HEK293 (cell line): ENCODE results near the gene CTXN3.

ENCODE experiments used
- CTCF ChIA-PET: fragments of 350-600 bp; formaldehyde crosslinking; extraction: SDS; loops from one replicate; lab custom pipeline; 2021; ENCODE audit warnings: antibody characterized with exemption; lab: Yijun Ruan, JAX
- POLR2A ChIA-PET: fragments of 300-600 bp; formaldehyde crosslinking; extraction: SDS; loops from one replicate; lab custom pipeline; 2020; ENCODE audit warnings: antibody characterized with exemption, inconsistent platforms; lab: Yijun Ruan, JAX
- H3K27ac ChIP-seq: fragments of 200-500 bp; sonication (Bioruptor generic); 2 replicates; pipeline ENCODE4 v1.5.1; 2014; ENCODE audit warnings: low read depth, low read length, control low read depth, inconsistent platforms; ENCODE audit errors: extremely low read depth
- H3K36me3 ChIP-seq, 2 experiments: fragments of 200-500 bp in 1 of 2; sonication (Bioruptor generic) in 1 of 2; 1 replicate in 1 of 2; 2 replicates in 1 of 2; pipeline ENCODE4 v1.5.1; 2014 to 2017; ENCODE audit warnings: inconsistent platforms in 2 of 2, low read length in 2 of 2; ENCODE audit not compliant: control insufficient read depth in 2 of 2, insufficient read depth in 1 of 2
- H3K4me1 ChIP-seq: fragments of 200-500 bp; sonication (Bioruptor generic); 2 replicates; pipeline ENCODE4 v1.5.1; 2014; ENCODE audit warnings: mild to moderate bottlenecking, low read length, inconsistent platforms; ENCODE audit not compliant: control insufficient read depth, insufficient read depth
- H3K4me3 ChIP-seq: 2 replicates; pipeline ENCODE4 v1.5.1; 2011; ENCODE audit warnings: low read depth, mild to moderate bottlenecking, control low read depth, low read length, moderate library complexity
- H3K9me3 ChIP-seq: fragments of 200-500 bp; sonication (Bioruptor generic); 2 replicates; pipeline ENCODE4 v1.5.1; 2014; ENCODE audit warnings: low read depth, low read length, inconsistent platforms; ENCODE audit not compliant: control insufficient read depth, insufficient read depth
- BCL11B ChIP-seq: fragments of 450-650 bp; formaldehyde crosslinking; IDR thresholded peaks from 2 replicates; pipeline ENCODE4 v1.5.1; 2016; ENCODE audit warnings: low read depth, missing biosample characterization, missing genetic modification characterization
- KLF8 ChIP-seq: fragments of 450-650 bp; formaldehyde crosslinking; IDR thresholded peaks from 2 replicates; pipeline ENCODE4 v1.5.1; 2016; ENCODE audit warnings: missing biosample characterization, missing genetic modification characterization
- MZF1 ChIP-seq: fragments of 450-650 bp; formaldehyde crosslinking; IDR thresholded peaks from 2 replicates; pipeline ENCODE4 v1.5.1; 2017; ENCODE audit warnings: missing biosample characterization, missing genetic modification characterization, borderline replicate concordance
- RBAK ChIP-seq: fragments of 450-650 bp; formaldehyde crosslinking; IDR thresholded peaks from 2 replicates; pipeline ENCODE4 v1.5.1; 2016; ENCODE audit warnings: missing biosample characterization, missing genetic modification characterization
- ZFP3 ChIP-seq: fragments of 450-650 bp; formaldehyde crosslinking; IDR thresholded peaks from 2 replicates; pipeline ENCODE4 v1.5.1; 2016; ENCODE audit warnings: low read depth, missing biosample characterization, missing genetic modification characterization
- ZNF174 ChIP-seq: fragments of 450-650 bp; formaldehyde crosslinking; IDR thresholded peaks from 2 replicates; pipeline ENCODE4 v1.5.0; 2017; ENCODE audit warnings: missing biosample characterization, mild to moderate bottlenecking, missing genetic modification characterization
- ZNF23 ChIP-seq: fragments of 450-650 bp; formaldehyde crosslinking; IDR thresholded peaks from 2 replicates; pipeline ENCODE4 v1.5.1; 2016; ENCODE audit warnings: missing biosample characterization, missing genetic modification characterization, borderline replicate concordance
- ZNF521 ChIP-seq: fragments of 450-650 bp; formaldehyde crosslinking; IDR thresholded peaks from 2 replicates; pipeline ENCODE4 v1.5.1; 2017; ENCODE audit warnings: missing biosample characterization, mild to moderate bottlenecking, missing genetic modification characterization
- ZNF558 ChIP-seq: fragments of 450-650 bp; formaldehyde crosslinking; IDR thresholded peaks from 2 replicates; pipeline ENCODE4 v1.5.1; 2016; ENCODE audit warnings: missing biosample characterization, missing genetic modification characterization
- ZNF629 ChIP-seq: fragments of 450-650 bp; formaldehyde crosslinking; IDR thresholded peaks from 2 replicates; pipeline ENCODE4 v1.5.1; 2017; ENCODE audit warnings: missing biosample characterization, missing genetic modification characterization
- ZNF658 ChIP-seq: fragments of 450-650 bp; formaldehyde crosslinking; IDR thresholded peaks from 2 replicates; pipeline ENCODE4; 2016; ENCODE audit warnings: missing biosample characterization, missing genetic modification characterization
- ZSCAN16 ChIP-seq: fragments of 450-650 bp; formaldehyde crosslinking; IDR thresholded peaks from 2 replicates; pipeline ENCODE4 v1.5.1; 2016; ENCODE audit warnings: missing biosample characterization, missing genetic modification characterization
- TF ChIP-seq, protein P1 (sequence below): fragments of 450-650 bp; formaldehyde crosslinking; IDR thresholded peaks from 2 replicates; pipeline ENCODE4 v1.5.1; 2016; ENCODE audit warnings: missing biosample characterization, missing genetic modification characterization, borderline replicate concordance
- TF ChIP-seq, protein P2 (sequence below): fragments of 450-650 bp; formaldehyde crosslinking; IDR thresholded peaks from 2 replicates; pipeline ENCODE4 v1.5.1; 2016; ENCODE audit warnings: missing biosample characterization, missing genetic modification characterization
- TF ChIP-seq, protein P3 (sequence below): fragments of 450-650 bp; formaldehyde crosslinking; IDR thresholded peaks from 2 replicates; pipeline ENCODE4 v1.5.1; 2016; ENCODE audit warnings: missing biosample characterization, missing genetic modification characterization
- TF ChIP-seq, protein P4 (sequence below): fragments of 450-650 bp; formaldehyde crosslinking; IDR thresholded peaks from 2 replicates; pipeline ENCODE4 v1.5.1; 2016; ENCODE audit warnings: missing biosample characterization, missing genetic modification characterization
- TF ChIP-seq, protein P5 (sequence below): fragments of 450-650 bp; formaldehyde crosslinking; IDR thresholded peaks from 2 replicates; pipeline ENCODE4 v1.5.1; 2017; ENCODE audit warnings: missing biosample characterization, mild to moderate bottlenecking, missing genetic modification characterization, moderate library complexity

CTXN3 gene

DNA sequence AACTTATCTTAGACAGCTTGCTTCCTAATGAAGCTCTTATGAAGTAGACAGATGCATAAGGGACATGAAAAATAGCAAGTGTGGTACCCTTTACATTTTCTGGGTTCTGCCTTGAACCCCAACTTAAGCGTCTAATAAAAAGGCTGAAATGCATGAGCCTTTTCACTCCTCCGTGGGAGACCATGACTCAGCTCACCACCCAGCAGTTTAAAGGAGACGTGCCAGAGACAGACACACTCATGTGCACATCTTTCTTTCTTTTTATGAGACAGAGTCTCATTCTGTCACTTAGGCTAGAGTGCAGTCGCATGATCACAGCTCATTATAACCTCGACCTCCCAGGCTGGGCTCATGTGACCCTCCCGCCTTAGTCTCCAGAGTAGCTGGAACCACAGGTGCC, 22.3 kb downstream of the CTXN3 start (continued):
- TF ChIP-seq, protein P1, sequence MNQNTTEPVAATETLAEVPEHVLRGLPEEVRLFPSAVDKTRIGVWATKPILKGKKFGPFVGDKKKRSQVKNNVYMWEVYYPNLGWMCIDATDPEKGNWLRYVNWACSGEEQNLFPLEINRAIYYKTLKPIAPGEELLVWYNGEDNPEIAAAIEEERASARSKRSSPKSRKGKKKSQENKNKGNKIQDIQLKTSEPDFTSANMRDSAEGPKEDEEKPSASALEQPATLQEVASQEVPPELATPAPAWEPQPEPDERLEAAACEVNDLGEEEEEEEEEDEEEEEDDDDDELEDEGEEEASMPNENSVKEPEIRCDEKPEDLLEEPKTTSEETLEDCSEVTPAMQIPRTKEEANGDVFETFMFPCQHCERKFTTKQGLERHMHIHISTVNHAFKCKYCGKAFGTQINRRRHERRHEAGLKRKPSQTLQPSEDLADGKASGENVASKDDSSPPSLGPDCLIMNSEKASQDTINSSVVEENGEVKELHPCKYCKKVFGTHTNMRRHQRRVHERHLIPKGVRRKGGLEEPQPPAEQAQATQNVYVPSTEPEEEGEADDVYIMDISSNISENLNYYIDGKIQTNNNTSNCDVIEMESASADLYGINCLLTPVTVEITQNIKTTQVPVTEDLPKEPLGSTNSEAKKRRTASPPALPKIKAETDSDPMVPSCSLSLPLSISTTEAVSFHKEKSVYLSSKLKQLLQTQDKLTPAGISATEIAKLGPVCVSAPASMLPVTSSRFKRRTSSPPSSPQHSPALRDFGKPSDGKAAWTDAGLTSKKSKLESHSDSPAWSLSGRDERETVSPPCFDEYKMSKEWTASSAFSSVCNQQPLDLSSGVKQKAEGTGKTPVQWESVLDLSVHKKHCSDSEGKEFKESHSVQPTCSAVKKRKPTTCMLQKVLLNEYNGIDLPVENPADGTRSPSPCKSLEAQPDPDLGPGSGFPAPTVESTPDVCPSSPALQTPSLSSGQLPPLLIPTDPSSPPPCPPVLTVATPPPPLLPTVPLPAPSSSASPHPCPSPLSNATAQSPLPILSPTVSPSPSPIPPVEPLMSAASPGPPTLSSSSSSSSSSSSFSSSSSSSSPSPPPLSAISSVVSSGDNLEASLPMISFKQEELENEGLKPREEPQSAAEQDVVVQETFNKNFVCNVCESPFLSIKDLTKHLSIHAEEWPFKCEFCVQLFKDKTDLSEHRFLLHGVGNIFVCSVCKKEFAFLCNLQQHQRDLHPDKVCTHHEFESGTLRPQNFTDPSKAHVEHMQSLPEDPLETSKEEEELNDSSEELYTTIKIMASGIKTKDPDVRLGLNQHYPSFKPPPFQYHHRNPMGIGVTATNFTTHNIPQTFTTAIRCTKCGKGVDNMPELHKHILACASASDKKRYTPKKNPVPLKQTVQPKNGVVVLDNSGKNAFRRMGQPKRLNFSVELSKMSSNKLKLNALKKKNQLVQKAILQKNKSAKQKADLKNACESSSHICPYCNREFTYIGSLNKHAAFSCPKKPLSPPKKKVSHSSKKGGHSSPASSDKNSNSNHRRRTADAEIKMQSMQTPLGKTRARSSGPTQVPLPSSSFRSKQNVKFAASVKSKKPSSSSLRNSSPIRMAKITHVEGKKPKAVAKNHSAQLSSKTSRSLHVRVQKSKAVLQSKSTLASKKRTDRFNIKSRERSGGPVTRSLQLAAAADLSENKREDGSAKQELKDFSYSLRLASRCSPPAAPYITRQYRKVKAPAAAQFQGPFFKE (tag by site-specific recombination): no peak
- TF ChIP-seq ZSCAN16 (tag by site-specific recombination): no peak

DNA sequence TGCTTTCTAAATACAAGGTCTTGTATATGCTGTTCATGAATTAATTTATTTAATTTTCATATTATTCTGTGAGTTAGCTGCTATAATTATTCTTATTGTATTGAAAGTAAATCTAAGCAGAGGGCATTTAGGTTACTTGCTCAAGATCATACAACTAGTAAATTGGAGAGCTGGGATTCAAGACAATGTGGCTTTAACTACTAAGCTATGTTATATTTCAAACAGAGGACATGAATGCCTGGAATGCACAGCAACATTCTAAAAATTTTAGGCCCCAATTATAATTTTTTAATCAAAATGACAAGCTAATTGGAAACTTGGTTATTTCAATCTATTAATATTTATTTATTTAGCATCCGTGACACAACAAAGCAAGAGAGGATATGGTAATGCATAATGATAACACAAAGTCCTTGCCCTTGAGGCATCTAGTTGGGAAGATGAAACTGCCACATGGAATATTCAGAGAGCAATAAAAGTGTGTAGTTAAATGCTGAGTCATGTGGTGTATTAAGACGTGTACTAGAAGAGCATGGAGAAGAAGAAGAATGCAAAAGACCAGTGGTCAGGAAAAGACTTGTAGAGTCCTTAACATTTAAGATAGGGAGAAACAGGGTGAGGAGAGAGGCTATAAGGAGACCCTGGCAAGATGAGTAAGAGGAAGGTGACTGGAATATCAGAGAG, 24.4 kb downstream of the CTXN3 start:
- H3K9me3 ChIP-seq: no peaks in the 10 kb centered on the region
- H3K4me1 ChIP-seq: no peaks in the 10 kb centered on the region
- ChIA-PET CTCF (interaction anchor here (0.8 kb wide), 1 partner anchor 9 kb away, joined by 3 read pairs; no protein-coding TSS in a partner anchor), POLR2A (no interaction called here)
- H3K36me3 ChIP-seq: no peaks in the 10 kb centered on the region
- TF ChIP-seq ZNF658 (tag by site-specific recombination): no peak
- no peak for TF ChIP-seq ZNF174 (tag by site-specific recombination)
- TF ChIP-seq, protein P2, sequence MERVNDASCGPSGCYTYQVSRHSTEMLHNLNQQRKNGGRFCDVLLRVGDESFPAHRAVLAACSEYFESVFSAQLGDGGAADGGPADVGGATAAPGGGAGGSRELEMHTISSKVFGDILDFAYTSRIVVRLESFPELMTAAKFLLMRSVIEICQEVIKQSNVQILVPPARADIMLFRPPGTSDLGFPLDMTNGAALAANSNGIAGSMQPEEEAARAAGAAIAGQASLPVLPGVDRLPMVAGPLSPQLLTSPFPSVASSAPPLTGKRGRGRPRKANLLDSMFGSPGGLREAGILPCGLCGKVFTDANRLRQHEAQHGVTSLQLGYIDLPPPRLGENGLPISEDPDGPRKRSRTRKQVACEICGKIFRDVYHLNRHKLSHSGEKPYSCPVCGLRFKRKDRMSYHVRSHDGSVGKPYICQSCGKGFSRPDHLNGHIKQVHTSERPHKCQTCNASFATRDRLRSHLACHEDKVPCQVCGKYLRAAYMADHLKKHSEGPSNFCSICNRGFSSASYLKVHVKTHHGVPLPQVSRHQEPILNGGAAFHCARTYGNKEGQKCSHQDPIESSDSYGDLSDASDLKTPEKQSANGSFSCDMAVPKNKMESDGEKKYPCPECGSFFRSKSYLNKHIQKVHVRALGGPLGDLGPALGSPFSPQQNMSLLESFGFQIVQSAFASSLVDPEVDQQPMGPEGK (tag by site-specific recombination): no peak
- no peak for TF ChIP-seq BCL11B (tag by site-specific recombination)
- no peak for TF ChIP-seq ZFP3 (tag by site-specific recombination)
- no peak for TF ChIP-seq KLF8 (tag by site-specific recombination)
- no peak for TF ChIP-seq ZNF558
- no peak for TF ChIP-seq ZNF629 (tag by site-specific recombination)
- no peak for TF ChIP-seq ZNF23 (tag by site-specific recombination)
- TF ChIP-seq, protein P3, sequence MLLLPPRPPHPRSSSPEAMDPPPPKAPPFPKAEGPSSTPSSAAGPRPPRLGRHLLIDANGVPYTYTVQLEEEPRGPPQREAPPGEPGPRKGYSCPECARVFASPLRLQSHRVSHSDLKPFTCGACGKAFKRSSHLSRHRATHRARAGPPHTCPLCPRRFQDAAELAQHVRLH (tag by site-specific recombination): no peak
- no peak for TF ChIP-seq RBAK
- no peak for TF ChIP-seq ZNF521
- TF ChIP-seq, protein P4, sequence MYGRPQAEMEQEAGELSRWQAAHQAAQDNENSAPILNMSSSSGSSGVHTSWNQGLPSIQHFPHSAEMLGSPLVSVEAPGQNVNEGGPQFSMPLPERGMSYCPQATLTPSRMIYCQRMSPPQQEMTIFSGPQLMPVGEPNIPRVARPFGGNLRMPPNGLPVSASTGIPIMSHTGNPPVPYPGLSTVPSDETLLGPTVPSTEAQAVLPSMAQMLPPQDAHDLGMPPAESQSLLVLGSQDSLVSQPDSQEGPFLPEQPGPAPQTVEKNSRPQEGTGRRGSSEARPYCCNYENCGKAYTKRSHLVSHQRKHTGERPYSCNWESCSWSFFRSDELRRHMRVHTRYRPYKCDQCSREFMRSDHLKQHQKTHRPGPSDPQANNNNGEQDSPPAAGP (tag by site-specific recombination): no peak
- TF ChIP-seq, protein P5, sequence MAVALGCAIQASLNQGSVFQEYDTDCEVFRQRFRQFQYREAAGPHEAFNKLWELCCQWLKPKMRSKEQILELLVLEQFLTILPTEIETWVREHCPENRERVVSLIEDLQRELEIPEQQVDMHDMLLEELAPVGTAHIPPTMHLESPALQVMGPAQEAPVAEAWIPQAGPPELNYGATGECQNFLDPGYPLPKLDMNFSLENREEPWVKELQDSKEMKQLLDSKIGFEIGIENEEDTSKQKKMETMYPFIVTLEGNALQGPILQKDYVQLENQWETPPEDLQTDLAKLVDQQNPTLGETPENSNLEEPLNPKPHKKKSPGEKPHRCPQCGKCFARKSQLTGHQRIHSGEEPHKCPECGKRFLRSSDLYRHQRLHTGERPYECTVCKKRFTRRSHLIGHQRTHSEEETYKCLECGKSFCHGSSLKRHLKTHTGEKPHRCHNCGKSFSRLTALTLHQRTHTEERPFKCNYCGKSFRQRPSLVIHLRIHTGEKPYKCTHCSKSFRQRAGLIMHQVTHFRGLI (tag by site-specific recombination): no peak
- TF ChIP-seq MZF1 (tag by site-specific recombination): no peak
- H3K4me3 ChIP-seq: no peak overlapping the region
- H3K27ac ChIP-seq: no peak overlapping the region
